Stimulated activated CD8-positive, alpha-beta memory T cell treated with anti-CD3 and anti-CD28 coated beads, Interleukin-15, amount 100 ng/mL, for 48 hours (primary cell): ENCODE measurements around the gene CHD1.

Source experiments
- DNase-seq, 2 donors: peaks; one replicate each; pipeline ENCODE4 v3.0.0-alpha.2; 2020; ENCODE audit warnings: low read depth in 2 of 2

Gene CHD1

DNA sequence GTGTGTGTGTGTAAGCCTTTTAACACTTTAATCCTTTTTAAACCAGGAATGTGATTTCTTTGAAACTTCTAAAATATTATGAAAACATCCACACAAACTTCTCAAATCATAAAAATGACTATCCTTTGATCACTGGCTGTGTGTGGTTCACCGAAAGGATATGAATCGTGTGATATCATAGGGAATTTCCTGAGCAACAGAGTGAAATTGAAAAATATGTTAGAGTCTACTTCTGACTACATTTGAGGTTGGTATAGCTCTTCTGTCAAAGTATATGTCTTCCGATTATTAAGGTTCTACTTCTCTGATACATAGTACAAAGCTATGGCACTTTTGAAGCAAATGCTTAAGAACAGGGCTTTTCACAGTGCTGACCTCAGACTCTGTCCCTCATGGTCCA lies 115.1 kb downstream of the CHD1 start:
- DNase-seq: no peak

DNA sequence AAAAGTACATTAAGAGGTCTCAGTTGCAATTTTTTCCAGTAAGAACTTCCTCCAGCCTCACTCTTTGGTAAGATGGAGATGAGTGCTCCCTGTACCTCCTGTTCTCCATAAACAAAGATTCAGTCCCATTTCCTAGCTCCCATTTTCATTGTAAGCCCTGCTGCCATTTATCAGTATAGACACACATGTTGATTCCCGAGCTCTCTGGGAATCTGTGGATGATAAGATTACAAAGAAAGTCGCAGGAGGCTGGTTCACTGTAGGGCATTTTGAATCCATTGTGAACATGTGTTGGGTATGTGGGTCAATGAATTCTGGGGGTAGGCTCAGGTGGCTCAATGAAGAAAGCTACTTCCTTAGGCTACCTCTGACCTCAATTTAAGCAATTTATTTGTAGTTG lies 118.6 kb downstream of the CHD1 start:
- no peak for DNase-seq

DNA sequence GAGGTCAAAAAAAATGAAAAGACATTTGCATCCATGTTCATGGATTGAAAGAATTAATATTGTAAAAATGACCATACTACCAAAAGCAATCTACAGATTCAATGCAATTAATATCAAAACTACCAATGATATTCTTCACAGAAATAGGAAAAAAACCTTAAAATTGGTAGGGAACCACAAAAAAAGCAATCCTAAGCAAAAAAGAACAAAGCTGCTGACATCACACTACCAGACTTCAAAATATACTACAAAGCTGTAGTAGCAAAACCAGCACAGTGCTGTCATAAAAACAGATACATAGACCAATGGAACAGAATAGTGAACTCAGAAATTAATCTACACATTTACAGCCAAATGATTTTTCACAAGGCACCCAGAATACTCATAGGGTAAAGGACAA lies 121.0 kb downstream of the CHD1 start:
- no peak for DNase-seq

DNA sequence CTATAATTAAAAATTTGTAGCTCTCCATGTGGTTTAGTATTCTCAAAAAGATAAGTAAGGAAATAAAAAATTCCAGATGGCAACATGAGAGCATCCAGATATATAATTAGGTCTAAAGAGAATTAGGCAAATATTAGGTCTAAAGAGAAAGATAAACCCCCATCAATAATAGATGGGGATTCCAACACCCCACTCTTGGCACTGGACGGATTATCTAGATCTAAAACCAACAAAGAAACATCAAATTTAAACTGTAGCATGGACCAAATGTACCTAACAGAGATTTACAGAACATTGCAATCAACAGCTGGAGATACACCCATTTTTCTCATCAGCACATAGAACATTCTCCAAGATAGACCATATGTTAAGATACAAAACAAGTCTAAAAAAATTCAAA lies 123.7 kb downstream of the CHD1 start:
- DNase-seq: no peak

DNA sequence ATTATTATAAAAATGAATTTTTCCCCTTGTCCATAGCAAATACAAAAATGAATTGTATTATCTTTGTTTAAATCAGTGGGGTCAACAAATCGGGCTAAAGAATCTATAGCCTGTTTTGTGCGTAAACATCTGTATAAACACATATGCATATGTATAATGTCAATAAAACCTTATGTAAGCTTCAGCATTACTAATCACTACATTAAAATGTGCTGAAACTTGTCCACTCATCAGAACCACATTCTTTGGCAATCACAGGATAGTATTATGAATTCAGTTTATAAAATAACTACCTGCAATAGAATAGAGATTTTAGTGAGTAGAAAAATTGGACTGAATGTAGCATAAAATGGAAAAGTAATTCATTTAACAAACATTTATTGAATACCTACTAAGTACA lies 124.7 kb downstream of the CHD1 start:
- DNase-seq: no peak
